Smooth muscle cell of the coronary artery (primary cell): ENCODE results near the gene RAE1. TPM values are rescaled to one million over a fixed set of nuclear protein-coding genes. Genes with fewer than 3 reads are reported as not detected.

Experiments
- total RNA-seq: library from RNA; depleted of rRNA; stranded (reverse); fragments of >200 nt; gene quantifications from 2 replicates; pipeline ENCODE4 v1.2.3, GENCODE V29; 2014; ENCODE audit warnings: low replicate concordance

RAE1 gene
- 26.7 and 33.3 TPM in 2 replicates for total RNA-seq

GRCh38 chr20:57351042-57351783 lies at the start of gene RAE1:
TSS of gene RAE1 (plus strand) at chr20:57351255. CDS start at chr20:57354039, 2,784 bp downstream.

GRCh38 chr20:57329608-57330221 lies 21.3 kb upstream of the RAE1 start, which contains the start of gene SPO11:
TSS of gene SPO11 (plus strand) at chr20:57329803. CDS start at chr20:57329868, 65 bp downstream.

GRCh38 chr20:57390604-57391438 lies 39.8 kb downstream of the RAE1 start, which contains the start of gene RBM38:
TSS of gene RBM38 (plus strand) at chr20:57391396. CDS start at chr20:57391582, 186 bp downstream.

Other genes starting within 250 kb of the RAE1 start
- gene BMP7, start 84.6 kb upstream of the RAE1 start, total RNA-seq = under 0.01 TPM in 1 of 2 replicates, not detected in the other
- not detected in 2 replicates for gene SPO11, start 21.5 kb upstream of the RAE1 start, total RNA-seq
- 3.6 and 11.7 TPM in 2 replicates for gene RBM38, start 40.1 kb downstream of the RAE1 start, total RNA-seq
- gene CTCFL, start 173.9 kb downstream of the RAE1 start, total RNA-seq = not detected in 2 replicates
- not detected in 2 replicates for gene PCK1, start 209.9 kb downstream of the RAE1 start, total RNA-seq